GM19438 (cell line): ENCODE data around the gene WFDC11.
"Not testable (repeated sequence)": the region's sequence is repeated elsewhere in the genome, so short reads cannot be mapped to it uniquely, and the experiment has no call there.

Experiments used
- ATAC-seq: cut with Tn5 transposase; IDR thresholded peaks from one replicate; pipeline ENCODE4 v1.9.1; 2021; ENCODE audit warnings: low read depth; ENCODE audit not compliant: unreplicated experiment

WFDC11 gene

DNA sequence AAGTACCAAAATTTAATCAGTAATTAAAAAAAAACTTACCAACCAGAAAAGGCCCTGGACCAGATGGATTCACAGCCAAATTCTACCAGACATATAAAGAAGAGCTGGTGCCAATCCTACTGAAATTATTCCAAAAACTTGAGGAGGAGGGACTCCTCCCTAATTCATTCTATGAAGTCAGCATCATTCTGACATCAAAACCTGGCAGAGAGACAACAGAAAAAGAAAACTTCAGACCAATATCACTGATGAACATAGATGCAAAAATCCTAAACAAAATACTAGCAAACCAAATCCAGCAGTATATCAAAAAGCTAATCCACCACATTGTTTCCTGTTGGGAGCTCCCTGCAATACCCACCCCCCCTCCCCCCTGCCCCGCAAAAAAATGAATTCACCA lies at the start of gene WFDC11:
Gene WFDC11 (minus strand): TSS at position 101 of the 400 bp plus-strand sequence. CDS start 19,639 bp downstream, outside the sequence.
- no peak for ATAC-seq

DNA sequence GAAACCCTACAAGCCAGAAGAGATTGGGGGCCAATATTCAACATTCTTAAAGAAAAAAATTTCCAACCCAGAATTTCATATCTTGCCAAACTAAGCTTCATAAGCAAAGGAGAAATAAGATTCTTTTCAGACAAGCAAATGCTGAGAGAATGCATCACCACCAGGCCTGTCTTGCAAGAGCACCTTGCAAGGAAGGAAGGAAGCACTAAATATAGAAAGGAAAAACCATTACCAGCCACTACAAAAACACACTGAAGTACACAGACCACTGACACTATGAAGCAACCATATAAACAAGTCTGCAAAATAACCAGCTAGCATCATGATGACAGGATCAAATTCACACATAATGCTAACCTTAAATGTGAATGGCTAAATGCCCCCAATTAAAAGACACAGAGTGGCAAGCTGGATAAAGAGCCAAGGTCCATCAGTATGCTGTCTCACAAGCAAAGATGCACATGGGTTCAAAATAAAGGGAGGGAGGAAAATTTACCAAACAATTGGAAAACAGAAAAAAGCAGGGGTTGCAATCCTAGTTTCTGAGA lies 46.2 kb upstream of the WFDC11 start:
- not testable (repeated sequence) for ATAC-seq

DNA sequence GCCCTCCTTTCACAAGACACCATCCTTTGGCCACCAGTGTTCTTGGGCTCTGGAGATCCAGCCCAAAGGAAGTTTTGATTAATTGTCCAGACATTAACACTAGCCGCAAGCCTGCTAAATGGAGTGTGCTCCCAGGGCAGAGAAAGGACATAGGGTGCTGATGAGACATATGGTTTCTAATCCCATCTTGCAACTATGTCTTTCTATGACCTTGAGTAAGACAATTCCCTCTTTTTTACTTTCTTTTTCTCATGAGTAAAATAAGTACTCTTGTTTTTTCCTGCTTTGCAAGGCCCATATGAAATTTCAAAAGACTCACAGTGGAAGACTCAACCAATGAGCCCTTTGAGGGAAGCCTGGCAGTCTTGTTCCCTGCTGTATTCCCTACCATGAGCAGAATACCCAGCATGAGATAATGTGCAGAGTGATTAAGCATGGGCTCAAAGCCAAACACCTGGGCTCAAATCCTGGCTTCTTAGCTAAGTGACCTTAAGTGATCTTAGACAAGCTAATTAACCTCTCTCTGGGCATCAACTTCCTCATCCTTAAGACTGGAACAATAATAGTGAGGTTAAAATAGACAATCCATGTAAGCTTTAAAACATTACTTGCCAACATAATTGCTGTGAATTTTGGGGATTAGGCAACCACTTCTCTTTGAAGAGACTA lies 35.1 kb upstream of the WFDC11 start, which contains the start of gene WFDC10B:
Gene WFDC10B (minus strand): TSS at position 51 of the 669 bp plus-strand sequence. CDS start 19,027 bp downstream, outside the sequence.
- ATAC-seq = no peak

DNA sequence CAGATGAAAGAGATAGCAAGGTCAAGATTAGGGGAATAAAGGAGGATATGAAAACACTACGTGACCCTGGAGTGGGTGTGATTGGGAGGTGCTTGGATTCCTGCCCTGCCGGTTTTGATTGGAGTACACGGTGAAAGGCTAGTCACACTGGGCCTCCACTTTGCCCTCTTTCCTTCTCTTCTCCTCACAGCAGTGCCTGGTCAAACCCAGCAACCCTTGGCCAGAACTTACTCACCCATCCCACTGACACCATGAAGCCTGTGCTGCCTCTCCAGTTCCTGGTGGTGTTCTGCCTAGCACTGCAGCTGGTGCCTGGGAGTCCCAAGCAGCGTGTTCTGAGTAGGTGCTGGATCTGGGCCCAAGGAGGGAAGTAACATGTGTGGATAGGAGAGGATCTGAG lies 31.8 kb upstream of the WFDC11 start, which contains the start of gene WFDC13:
Gene WFDC13 (plus strand): TSS at position 166 of the 400 bp plus-strand sequence. CDS start 86 bp downstream, at position 252.
- no peak for ATAC-seq

DNA sequence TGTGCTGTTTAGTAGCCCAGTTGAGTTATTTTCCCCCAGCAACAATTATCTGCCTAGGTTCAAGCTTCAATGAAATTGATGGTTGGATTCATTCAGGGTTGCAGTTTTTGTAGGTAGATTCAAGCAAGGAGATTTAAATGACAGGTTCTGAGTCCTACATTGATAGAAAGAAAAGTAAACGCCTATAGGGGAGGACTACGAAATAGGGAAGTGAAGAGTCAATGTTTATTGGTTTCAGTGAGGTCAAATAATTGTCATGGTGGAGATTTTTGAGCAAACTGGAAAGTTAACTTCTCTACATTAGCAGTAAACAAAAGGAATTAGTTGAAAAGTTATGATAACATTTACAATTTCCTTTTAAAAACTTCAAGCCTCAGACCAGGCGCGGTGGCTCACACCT lies 31.1 kb upstream of the WFDC11 start:
- ATAC-seq = no peak

DNA sequence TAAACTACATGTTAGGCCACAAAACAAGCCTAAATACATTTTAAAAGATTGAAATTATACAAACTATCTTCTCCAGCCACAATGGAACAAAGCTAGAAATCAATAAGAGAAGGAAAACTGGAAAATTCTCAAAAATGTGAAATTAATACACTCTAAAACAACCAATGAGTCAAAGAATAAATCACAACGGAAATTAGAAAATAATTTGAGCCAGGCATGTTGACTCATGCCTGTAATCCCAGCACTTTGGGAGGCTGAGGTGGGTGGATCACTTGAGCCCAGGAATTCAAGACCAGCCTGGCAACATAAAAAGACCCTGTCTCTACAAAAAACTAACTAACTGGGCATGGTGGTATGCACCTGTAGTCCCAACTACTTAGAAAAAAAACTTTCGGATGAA lies 25.5 kb upstream of the WFDC11 start:
- no peak for ATAC-seq

DNA sequence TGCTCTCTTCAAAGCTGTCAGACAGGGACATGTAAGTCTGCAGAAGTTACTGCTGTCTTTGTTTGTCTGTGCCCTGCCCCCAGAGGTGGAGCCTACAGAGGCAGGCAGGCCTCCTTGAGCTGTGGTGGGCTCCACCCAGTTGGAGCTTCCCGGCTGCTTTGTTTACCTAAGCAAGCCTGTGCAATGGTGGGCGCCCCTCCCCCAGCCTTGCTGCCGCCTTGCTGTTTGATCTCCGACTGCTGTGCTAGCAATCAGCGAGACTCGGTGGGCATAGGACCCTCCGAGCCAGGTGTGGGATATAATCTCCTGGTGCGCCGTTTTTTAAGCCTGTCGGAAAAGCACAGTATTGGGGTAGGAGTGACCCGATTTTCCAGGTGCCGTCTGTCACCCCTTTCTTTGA lies 23.3 kb upstream of the WFDC11 start:
- not testable (repeated sequence) for ATAC-seq

DNA sequence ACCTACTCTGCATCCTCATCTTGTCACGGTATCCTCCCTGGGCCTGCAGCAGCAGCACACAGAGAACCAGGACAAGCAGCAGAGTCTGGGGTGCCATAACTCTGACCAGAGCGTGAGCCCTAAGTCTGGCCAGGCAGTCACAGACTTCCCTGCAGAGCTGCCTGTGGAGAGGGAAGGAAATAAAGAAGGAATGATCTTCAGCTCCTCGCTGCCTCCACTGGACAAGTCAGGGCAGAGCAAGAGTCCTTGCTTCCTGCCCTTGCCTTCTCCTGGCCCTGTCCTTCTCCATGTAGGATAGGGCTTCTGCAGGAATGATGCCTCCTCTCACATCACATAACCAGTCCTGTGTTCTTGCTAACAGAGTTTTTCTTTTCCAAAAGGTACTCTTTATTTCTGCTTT lies 15.9 kb upstream of the WFDC11 start:
- ATAC-seq = no peak

DNA sequence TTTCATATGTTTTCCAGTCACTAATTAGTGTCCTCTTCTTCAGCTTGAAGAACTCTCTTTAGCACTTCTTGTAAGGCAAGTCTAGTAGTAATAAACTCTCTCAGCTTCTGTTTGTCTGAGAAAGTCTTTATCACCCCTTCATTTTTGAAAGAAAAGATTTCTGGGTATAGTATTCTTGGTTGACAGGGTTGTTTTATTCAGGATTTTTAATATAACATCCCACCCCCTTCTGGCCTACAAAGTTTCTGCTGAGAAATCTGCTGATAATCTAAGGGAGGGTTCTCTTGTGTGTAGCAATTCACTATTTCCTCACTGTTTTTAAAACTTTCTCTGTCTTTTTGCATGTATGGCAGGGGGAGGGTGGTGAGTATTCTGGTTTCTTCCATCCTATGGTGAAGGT lies 9.6 kb upstream of the WFDC11 start:
- ATAC-seq = no peak

DNA sequence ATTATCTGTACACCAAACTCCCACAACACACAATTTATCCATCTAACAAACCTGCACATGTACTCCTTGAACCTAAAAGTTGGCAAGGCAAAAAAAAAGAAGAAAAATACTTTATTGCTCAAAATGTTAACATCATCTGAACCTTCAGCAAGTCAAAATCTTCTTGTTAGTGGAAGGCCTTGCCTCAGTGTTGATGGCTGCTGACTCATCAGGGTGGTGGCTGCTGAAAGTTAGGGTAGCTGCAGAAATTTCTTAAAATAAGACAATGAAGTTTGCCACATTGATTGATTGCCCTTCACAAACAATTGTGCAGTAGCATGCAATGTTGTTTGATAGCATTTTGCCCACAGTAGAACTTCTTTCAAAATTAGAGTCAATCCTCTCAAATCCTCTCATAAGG lies 2.7 kb upstream of the WFDC11 start:
- ATAC-seq = no peak

DNA sequence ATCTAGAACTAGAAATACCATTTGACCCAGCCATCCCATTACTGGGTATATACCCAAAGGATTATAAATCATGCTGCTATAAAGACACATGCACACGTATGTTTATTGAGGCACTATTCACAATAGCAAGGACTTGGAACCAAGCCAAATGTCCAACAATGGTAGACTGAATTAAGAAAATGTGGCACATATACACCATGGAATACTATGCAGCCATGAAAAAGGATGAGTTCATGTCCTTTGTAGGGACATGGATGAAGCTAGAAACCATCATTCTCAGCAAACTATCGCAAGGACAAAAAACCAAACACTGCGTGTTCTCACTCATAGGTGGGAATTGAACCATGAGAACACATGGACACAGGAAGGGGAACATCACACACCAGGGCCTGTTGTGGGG lies 13.0 kb downstream of the WFDC11 start:
- ATAC-seq = not testable (repeated sequence)

DNA sequence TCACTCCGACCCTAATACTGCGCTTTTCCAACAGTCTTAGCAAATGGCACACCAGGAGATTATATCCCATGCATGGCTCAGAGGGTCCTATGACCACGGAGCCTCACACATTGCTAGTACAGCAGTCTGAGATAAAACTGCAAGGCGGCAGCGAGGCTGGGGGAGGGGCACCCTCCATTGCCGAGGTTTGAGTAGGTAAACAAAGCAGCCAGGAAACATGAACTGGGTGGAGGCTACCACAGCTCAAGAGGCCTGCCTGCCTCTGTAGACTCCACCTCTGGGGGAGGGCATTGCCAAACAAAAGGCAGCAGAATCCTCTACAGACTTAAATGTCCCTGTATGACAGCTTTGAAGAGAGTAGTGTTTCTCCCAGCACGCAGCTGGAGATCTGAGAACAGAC lies 18.3 kb downstream of the WFDC11 start:
- ATAC-seq = not testable (repeated sequence)

DNA sequence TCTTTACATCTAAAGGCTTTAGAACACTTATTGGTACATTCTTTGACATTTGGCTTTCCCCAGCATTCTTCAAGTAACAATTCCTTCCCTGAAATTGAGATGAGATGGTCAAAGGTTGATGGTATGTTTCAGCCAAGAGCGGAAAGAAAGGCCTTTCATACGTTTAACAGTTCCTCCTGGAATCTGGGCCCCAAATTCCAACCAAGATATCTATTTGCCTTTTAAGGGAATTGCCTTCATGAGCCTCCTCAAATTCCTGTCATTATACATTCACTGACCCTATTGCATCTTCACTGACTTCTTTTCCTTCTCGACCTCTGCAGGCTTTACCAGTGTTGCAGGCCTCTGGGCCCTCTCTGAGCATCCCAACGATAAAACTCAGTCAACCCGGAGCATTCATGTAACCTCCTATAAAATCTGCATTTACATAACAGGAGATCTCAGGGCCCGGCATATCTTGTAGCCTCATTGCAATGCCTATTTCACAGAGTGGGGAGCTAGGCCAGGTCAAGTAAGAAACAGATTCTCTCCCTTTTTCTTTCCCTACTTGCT lies 20.7 kb downstream of the WFDC11 start:
- ATAC-seq = no peak

DNA sequence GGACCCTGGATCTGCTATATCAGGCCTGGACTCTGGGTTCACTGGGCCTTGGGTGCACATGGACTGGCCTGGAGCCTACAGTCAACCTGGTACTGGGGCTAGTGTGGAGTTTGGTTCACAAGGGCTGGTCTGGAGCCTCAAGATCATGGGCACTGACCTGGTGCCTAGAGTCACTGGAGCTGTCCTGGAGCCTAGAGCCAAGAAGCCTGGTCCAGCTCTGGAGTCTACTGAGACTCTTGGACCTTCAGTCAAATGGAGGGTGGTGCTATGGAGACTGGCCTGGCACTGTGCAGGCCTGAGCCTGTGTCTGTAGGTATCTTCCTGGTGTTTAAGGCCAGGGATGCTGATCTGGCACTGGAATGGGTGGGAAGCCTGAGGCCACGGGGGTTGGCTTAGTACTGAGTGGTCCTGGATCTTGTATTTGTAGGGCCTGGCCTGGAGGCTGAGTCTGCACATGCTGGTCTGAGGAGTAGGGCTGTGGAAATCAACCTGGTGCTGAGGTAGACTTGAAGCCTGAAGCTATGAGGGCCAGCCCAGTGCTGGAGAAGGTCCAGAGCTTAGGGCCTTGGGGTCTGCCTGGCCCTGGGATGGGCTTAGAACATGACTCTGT lies 22.5 kb downstream of the WFDC11 start:
- no peak for ATAC-seq

DNA sequence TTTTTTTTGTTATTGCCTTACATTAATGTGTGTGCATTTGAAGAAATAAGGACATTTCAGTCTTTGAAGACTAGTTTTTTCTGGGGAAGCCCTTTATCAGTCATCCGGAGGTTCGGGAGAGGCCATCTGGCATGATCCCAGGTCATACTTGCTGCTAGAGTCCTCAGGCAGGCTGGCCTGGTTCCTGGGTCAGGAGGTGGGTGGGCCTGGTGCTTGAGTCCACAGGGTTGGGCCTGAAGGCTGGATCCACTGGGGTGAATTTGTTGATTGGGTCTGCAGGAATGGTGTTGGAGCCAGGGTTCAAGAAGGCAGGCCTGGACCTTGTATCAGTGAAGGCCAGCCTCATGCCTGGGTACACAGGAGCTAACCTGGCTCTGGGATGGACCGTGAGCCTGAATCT lies 23.2 kb downstream of the WFDC11 start:
- no peak for ATAC-seq

DNA sequence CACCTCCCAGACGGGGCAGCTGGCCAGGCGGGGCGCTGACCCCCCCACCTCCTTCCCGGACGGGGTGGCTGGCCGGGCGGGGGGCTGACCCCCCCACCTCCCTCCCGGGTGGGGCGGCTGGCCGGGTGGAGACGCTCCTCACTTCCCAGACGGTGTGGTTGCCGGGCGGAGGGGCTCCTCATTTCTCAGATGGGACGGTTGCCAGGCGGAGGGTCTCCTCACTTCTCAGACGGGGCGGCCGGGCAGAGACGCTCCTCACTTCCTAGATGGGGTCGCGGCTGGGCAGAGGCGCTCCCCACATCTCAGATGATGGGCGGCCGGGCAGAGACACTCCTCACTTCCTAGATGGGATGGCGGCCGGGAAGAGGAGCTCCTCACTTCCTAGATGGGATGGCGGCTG lies 24.2 kb downstream of the WFDC11 start:
- ATAC-seq = not testable (repeated sequence)

DNA sequence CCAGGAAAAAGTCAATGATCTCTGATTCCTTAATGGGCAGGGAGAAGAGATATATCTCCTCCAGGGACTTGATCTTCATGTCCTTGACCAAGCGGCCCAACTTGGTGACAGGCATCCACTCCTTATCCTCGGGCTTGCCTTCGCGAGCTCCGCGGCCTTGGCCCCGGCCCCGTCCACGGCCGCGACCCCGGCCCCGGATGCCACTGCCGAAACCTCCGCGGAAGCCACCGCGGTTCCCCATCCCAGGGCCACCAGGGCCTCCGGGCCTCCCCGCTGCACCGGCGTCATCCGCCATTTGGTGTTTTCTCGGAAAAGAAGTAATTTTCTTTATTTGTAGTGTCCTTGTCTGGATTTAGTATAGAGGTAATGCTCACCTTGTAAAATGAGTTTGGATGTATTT lies 29.0 kb downstream of the WFDC11 start:
- ATAC-seq = not testable (repeated sequence)

DNA sequence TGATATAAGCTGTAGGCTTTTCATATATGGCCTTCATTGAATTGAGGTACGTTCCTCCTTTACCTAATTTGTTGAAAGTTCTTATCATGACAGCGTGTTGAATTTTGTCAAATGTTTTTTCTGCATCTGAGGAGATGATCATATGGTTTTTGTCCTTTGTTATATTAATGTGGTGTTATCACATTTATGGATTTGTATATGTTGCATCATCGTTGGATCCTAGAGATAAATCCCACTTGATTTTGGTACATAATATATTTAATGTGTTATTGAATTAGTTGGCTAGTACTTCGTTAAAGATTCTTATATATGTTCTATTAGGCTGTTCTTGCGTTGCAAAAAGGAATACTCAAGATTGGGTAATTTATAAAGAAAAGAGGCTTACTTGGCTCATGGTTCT lies 30.4 kb downstream of the WFDC11 start:
- ATAC-seq = no peak

DNA sequence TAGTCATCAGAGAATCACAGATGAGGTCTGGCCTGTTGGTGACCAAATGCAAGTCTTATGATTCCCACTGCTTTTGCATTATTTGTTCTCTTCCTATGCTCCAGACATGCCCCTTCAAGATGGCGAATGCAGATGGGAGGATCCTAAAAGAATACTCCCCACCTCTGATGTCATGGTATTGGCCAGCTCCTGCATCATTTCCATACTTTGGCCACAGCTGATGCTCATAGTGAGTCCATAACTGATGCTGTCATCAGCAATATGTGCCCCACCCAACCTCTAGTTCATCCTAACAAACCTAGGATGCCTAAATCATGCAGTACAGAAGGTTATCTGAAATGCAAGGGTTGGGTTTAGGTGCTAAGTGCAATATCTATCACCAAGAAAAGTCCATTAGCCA lies 33.5 kb downstream of the WFDC11 start:
- no peak for ATAC-seq

DNA sequence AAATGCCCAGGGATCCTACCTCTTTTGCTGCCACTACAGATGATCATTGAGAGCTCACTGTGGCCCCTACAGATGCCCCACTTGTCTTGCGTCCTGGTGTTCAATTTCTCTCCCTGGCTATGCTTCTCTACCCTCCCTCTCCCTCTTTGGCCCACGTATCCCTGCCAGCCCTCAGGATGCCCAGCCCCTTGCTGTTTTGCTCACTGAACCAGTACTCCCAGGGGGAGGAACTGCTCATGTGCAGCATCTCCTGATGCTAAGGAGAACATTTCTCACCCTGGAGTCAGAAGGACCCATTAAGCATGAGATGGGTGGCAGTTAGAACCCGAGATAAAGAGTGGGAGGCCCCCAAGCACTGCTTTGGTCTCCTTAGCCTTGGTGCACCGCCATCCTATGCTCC lies 38.9 kb downstream of the WFDC11 start, which contains the start of gene WFDC9:
Gene WFDC9 (minus strand): TSS at position 101 of the 400 bp plus-strand sequence. CDS start 21,103 bp downstream, outside the sequence.
- no peak for ATAC-seq

DNA sequence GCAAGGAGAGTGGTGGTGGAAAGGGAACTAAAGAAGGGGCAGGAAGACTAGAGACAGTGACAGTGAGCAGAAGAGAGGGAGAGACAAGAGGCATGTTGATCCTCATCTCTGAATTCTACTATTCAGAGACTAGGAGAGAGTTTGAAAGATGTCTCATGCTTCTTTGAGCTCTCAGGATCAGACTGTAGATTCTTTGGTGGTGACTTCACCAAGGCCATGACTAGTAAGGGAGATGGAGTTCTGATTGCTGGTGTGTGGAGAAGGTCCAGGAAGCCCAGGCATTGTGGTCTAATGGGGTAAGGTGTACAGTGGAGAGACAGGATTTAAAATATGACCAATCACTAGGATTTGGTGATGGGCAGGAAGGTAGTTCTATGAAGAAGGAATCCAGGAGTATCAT lies 39.7 kb downstream of the WFDC11 start:
- no peak for ATAC-seq
